Left ventricle myocardium inferior (tissue), 1 donor: ENCODE measurements around the gene HLF. TPM values are rescaled to one million over a fixed set of nuclear protein-coding genes. Genes with fewer than 3 reads are reported as not detected.
A peak's percentile ranks its signal among the peaks of the same experiment; 100 is the strongest.

ENCODE experiments used
- DNase-seq: peaks from one replicate; pipeline ENCODE4 v3.0.0-alpha.2; 2020
- H3K27ac ChIP-seq: fragments of 200-600 bp; replicated peaks from 2 replicates; pipeline ENCODE4 v1.8.0; 2021
- H3K27me3 ChIP-seq: fragments of 200-600 bp; 2 replicates; pipeline ENCODE4 v1.8.0; 2021; ENCODE audit warnings: low read depth
- H3K36me3 ChIP-seq: fragments of 200-600 bp; 2 replicates; pipeline ENCODE4 v1.8.0; 2021
- H3K4me1 ChIP-seq: fragments of 200-600 bp; 2 replicates; pipeline ENCODE4 v1.8.0; 2021
- H3K4me3 ChIP-seq: fragments of 200-600 bp; 2 replicates; pipeline ENCODE4 v1.8.0; 2021; ENCODE audit warnings: mild to moderate bottlenecking, moderate library complexity
- H3K9me3 ChIP-seq: fragments of 200-600 bp; replicated peaks from 2 replicates; pipeline ENCODE4 v1.8.0; 2021
- CTCF ChIP-seq: fragments of 200-600 bp; IDR thresholded peaks from 2 replicates; pipeline ENCODE4 v1.8.0; 2021; ENCODE audit warnings: antibody characterized with exemption, mild to moderate bottlenecking, borderline replicate concordance
- intact Hi-C: fragments of 100-400 bp; cut with micrococcal nuclease; formaldehyde crosslinking; loops from one replicate; pipeline ENCODE4 v1.11.0; 2022
- total RNA-seq: library from RNA; stranded (reverse); fragmentation: NEBNext Ultra II Directional; extraction: Animal tissue kit (Norgen Biotek cat#: 25700); gene quantifications from one replicate; pipeline ENCODE4 v1.2.1, GENCODE V29; 2021
- donor health status: DM: no; HTN: yes; CAD: no; lungs with severe emphysema.

Gene HLF
- total RNA-seq, 1 donor from 2014 or later: 22.6 TPM

GRCh38 chr17:55299162-55299838, 34.5 kb downstream of the HLF start:
- Histone ChIP-seq H3K36me3 (no peaks in the 10 kb centered on the region), H3K27me3 (no peaks in the 10 kb centered on the region), H3K9me3 (no peaks in the 10 kb centered on the region), H3K4me3 (no peak overlapping the region), H3K27ac (no peak overlapping the region), H3K4me1 (peaks cover 48% of the 10 kb centered on the region)
- intact Hi-C loops: loop anchor here (5.0 kb wide), 1 partner anchor 37 kb away; the partner anchor contains the start of gene HLF
- DNase-seq: no peak
- no peak for TF ChIP-seq CTCF

GRCh38 chr17:55299890-55300289, 35.1 kb downstream of the HLF start:
- Histone ChIP-seq H3K27me3 (no peaks in the 10 kb centered on the region), H3K27ac (no peak overlapping the region), H3K4me3 (no peak overlapping the region), H3K36me3 (no peaks in the 10 kb centered on the region), H3K4me1 (peaks cover 42% of the 10 kb centered on the region), H3K9me3 (no peaks in the 10 kb centered on the region)
- TF ChIP-seq CTCF: no peak
- DNase-seq: no peak
- intact Hi-C loops: loop anchor here (5.0 kb wide), 1 partner anchor 38 kb away; the partner anchor contains the start of gene HLF

DNA sequence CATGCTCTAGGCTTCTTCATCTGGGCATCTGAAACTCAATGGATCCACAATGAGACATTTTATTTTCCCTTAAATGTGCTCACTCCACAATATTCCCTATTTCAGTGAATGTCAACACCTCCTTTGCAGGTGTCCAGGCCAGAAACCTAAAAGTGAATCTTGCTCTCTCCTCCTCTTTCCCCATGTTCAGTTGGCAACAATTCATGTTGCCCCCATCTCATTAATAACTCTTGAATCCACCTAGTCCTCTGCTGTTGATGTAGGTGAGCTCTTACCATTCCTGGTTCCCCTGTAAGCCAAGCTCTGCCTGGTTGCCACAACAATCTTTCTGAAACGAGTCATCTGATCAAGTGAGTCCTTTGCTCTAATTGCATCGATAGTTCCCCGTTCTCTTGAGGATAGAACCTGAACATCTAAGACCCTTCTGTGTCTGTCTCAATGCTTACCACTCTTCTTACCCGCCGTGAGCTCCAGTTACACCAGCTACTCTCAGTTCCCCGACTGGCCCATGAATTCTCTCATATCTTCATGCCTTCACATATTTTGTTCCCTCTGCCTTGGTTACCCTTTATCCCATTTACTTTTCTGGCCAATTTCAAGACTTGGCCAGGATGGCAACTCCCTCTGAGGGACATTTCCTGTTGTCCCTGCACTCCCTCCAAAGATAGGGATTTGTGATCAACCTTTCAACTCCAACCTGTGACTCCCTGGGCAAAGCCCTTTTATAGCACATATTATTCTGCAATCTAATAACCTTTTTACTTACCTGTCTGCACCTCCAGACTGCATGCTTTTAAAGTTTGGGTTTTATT, 35.9 kb downstream of the HLF start:
- H3K9me3 ChIP-seq: no peaks in the 10 kb centered on the region
- no peaks in the 10 kb centered on the region for H3K27me3 ChIP-seq
- peaks cover 40% of the 10 kb centered on the region for H3K4me1 ChIP-seq
- H3K27ac ChIP-seq: no peak overlapping the region
- no peak overlapping the region for H3K4me3 ChIP-seq
- no peak for TF ChIP-seq CTCF
- no peak for DNase-seq
- intact Hi-C loops: no loop called here
- H3K36me3 ChIP-seq: no peaks in the 10 kb centered on the region

DNA sequence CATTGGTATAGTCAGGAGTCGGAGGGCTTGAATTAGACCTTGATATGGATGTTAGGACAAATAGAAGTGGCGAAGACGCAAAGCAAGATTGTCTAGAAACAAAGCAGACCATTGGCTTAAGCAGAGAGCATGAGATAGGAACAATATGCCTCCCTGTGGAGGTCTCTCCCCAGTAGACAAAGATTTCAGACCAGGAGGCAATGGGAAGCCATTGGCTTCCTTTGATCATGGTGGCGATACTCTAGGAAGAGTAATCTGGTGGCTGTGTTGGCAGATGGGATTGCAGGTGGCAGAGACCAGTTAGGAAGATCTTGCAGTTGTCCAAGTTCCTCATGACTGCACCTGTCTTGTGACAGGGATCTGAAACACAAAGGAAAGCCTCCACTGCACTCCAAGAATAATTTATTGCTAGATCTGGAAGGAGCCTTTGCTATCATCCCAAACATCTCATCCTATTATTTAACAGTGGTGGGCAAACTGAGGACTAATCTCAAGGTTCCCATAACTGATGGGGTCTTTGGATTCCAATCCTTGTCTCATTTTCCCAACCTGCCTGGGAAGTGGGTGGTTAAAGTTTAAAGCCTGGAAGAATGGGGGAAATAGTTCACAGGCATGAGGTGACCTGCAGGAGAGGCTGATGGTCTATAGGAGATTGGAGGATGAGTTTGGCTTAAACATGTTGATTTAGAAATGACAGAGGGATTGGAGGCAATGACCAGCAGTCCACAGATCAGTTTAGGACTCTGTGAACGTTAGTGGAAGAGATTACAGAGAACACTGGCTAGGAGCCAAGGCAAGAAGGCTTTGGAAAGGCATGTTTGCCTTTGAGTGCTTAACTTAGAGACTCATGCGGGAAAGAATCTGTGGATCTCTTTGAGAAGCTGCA, 37.0 kb downstream of the HLF start:
- Histone ChIP-seq H3K9me3 (no peaks in the 10 kb centered on the region), H3K27ac (peak overlapping the region; percentile 12), H3K27me3 (no peaks in the 10 kb centered on the region), H3K36me3 (no peaks in the 10 kb centered on the region), H3K4me1 (peaks cover 41% of the 10 kb centered on the region), H3K4me3 (no peak overlapping the region)
- no peak for DNase-seq
- intact Hi-C loops: no loop called here
- no peak for TF ChIP-seq CTCF

DNA sequence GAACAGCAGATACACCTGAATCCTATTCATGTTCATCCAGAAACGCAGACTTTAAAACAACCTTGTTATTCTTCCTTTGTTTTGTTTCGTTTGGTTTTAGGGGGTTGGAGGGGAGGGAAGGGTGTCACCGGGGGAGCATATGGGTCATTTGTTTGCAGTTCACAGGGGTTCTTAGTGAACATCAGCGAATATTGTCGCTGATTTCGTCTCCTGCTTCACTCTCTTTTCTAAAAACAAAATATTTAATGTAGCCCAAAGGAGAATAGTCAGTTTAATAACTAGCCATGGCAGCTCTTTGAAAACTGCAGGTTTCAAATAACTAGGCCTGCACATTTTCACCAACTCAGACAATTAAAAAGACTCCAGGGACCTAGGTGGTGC, 37.6 kb downstream of the HLF start:
- peak overlapping the region; percentile 12 for H3K27ac ChIP-seq
- H3K4me3 ChIP-seq: no peak overlapping the region
- H3K36me3 ChIP-seq: no peaks in the 10 kb centered on the region
- DNase-seq: no peak
- H3K27me3 ChIP-seq: no peaks in the 10 kb centered on the region
- H3K9me3 ChIP-seq: no peaks in the 10 kb centered on the region
- peaks cover 41% of the 10 kb centered on the region for H3K4me1 ChIP-seq
- intact Hi-C loops: no loop called here
- no peak for TF ChIP-seq CTCF
